CD4-positive, alpha-beta memory T cell (primary cell): Measurements from ENCODE around the gene PPFIA4. TPM values are rescaled to one million over a fixed set of nuclear protein-coding genes. Genes with fewer than 3 reads are reported as not detected.

Experiments used
- CTCF ChIA-PET: fragments of 350-600 bp; sonication (Branson Sonifier 250); formaldehyde crosslinking; loops from one replicate; lab custom pipeline; 2021; ENCODE audit warnings: inconsistent platforms; ENCODE audit not compliant: partially characterized antibody; lab: Charles Lee
- POLR2A ChIA-PET: fragments of 350-600 bp; sonication (Branson Sonifier 250); formaldehyde crosslinking; loops from one replicate; lab custom pipeline; 2021; ENCODE audit not compliant: partially characterized antibody; lab: Charles Lee
- DNase-seq, 5 donors: peaks; one replicate each; pipeline versions ENCODE4 v3.0.0 to v3.0.0-alpha.2; 2020 to 2022; ENCODE audit warnings: mixed read lengths in 1 of 5
- H3K27ac ChIP-seq: one replicate; pipeline ENCODE4 v1.7.0; 2013; ENCODE audit warnings: low read depth, low read length
- H3K27me3 ChIP-seq: 2 replicates; pipeline ENCODE4 v1.7.0; 2013; ENCODE audit warnings: mild to moderate bottlenecking, low read length, moderate library complexity; ENCODE audit not compliant: insufficient read depth
- H3K36me3 ChIP-seq: 2 replicates; pipeline ENCODE4 v1.7.0; 2013; ENCODE audit warnings: mild to moderate bottlenecking, low read length, moderate library complexity; ENCODE audit not compliant: insufficient read depth
- H3K4me1 ChIP-seq: 2 replicates; pipeline ENCODE4 v1.7.0; 2013; ENCODE audit warnings: mild to moderate bottlenecking, low read length, moderate library complexity; ENCODE audit not compliant: insufficient read depth
- H3K4me3 ChIP-seq, 2 donors: one replicate each; pipeline ENCODE4 v1.7.0; 2013; ENCODE audit warnings: low read length in 2 of 2, mild to moderate bottlenecking in 1 of 2
- H3K9me3 ChIP-seq, 2 donors: one replicate each; pipeline ENCODE4 v1.7.0; 2013; ENCODE audit warnings: low read length in 2 of 2, control low read depth in 1 of 2; ENCODE audit not compliant: control insufficient read depth in 1 of 2
- H3K27ac Mint-ChIP-seq, 7 donors: one replicate each; pipeline ENCODE4 v1.8.0; 2020 to 2021; ENCODE audit warnings: mixed read lengths in 7 of 7, mild to moderate bottlenecking in 6 of 7, inconsistent platforms in 3 of 7, moderate library complexity in 3 of 7
- H3K27me3 Mint-ChIP-seq, 2 donors: one replicate each; pipeline ENCODE4 v1.8.0; 2020 to 2021; ENCODE audit warnings: mixed read lengths in 2 of 2
- H3K36me3 Mint-ChIP-seq, 2 donors: one replicate each; pipeline ENCODE4 v1.8.0; 2020 to 2021; ENCODE audit warnings: mixed read lengths in 2 of 2, inconsistent platforms in 1 of 2, mild to moderate bottlenecking in 1 of 2
- H3K4me1 Mint-ChIP-seq, 4 donors: one replicate each; pipeline ENCODE4 v1.8.0; 2020 to 2021; ENCODE audit warnings: mixed read lengths in 4 of 4, mild to moderate bottlenecking in 1 of 4
- H3K4me3 Mint-ChIP-seq, 8 donors: one replicate each; pipeline ENCODE4 v1.8.0; 2020 to 2021; ENCODE audit warnings: mixed read lengths in 8 of 8, mild to moderate bottlenecking in 7 of 8, moderate library complexity in 6 of 8, inconsistent platforms in 3 of 8
- H3K9me3 Mint-ChIP-seq, 8 donors: one replicate each; pipeline ENCODE4 v1.8.0; 2020 to 2021; ENCODE audit warnings: mixed read lengths in 8 of 8, mild to moderate bottlenecking in 5 of 8, inconsistent platforms in 3 of 8, moderate library complexity in 1 of 8
- intact Hi-C: fragments of 100-400 bp; cut with micrococcal nuclease; formaldehyde crosslinking; loops from one replicate; pipeline ENCODE4 v1.15.1; 2023
- polyA plus RNA-seq, 2 donors: library from polyadenylated mRNA; unstranded; fragments of 300-500 nt; fragmentation: Illumina TruSeq; gene quantifications; one replicate each; pipeline ENCODE4 v1.2.3, GENCODE V29; 2021
- total RNA-seq, 2 experiments: library from RNA; stranded (reverse); gene quantifications; one replicate each; pipeline ENCODE4 v1.2.3, GENCODE V29; 2021

The PPFIA4 gene
- total and polyA plus RNA-seq, 4 experiments from 2014 or later: 1.4 to 1.5 TPM; not detected in 2

DNA sequence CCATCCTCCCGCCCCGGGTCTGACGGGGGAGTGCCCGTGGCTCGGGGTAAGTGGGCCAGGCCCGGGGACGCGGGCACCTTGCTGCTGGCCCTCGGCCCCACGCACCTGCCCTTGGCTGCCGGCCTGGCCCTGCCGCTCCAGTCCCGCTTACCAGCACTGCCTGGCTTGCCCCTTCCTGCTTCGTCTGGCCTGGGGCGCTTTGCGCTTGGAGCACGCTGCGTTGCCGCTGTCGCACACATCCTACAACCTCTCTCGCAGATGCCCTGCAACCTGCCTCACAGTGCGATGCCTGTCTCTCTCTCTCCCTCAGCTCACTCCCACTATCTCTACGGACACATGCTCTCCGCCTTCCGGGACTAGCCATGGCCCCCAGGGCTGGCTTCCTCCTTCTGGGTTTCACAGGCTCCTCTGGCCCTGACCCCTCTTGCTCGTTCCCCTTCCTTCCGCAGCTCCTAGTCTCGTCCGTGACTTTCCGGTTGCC lies 49.8 kb downstream of the PPFIA4 start:
- intact Hi-C loops: no loop called here
- Histone ChIP-seq H3K27me3 (peaks cover 7% of the 10 kb centered on the region), H3K4me1 (peaks cover 8% of the 10 kb centered on the region), H3K27ac (no peak overlapping the region), H3K9me3 (no peaks in the 10 kb centered on the region), H3K4me3 (no peak overlapping the region), H3K36me3 (no peaks in the 10 kb centered on the region)
- H3K36me3 Mint-ChIP-seq: no peaks in the 10 kb centered on the region
- DNase-seq: no peak
- peaks cover 27 to 52% of the 10 kb centered on the region in 2 donors for H3K27me3 Mint-ChIP-seq
- CTCF ChIA-PET: no interaction called here
- peak overlapping the region in 1 of 7 donors; percentile 27 for H3K27ac Mint-ChIP-seq
- POLR2A ChIA-PET: no interaction called here
- peaks cover 4 to 12% (median 4%) of the 10 kb centered on the region in 4 donors for H3K4me1 Mint-ChIP-seq
- H3K9me3 Mint-ChIP-seq: peaks cover 0 to 2% (median 0%) of the 10 kb centered on the region in 8 donors
- H3K4me3 Mint-ChIP-seq: peak overlapping the region in 7 of 8 donors; percentile 20 to 87 (median 59)

DNA sequence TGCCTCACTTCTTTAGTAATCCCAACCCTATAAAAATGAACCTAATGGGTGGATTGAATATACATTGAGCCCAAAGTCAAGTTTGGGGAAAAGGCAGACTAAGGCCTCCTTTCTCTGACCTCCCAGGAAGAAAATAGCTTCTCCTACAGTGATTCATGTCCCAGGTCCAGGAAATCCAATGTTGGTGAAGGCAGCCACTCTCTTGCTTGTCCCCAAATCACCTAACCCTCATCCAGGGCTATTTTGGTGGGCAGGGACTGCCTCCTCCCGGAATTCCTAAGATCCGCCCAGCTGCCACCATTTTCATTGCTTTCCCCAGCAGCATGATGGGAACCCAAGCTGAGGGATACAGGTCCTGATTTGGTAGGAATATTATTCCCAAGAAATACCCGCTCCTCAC lies 51.1 kb downstream of the PPFIA4 start:
- Histone ChIP-seq H3K27me3 (peaks cover 7% of the 10 kb centered on the region), H3K27ac (no peak overlapping the region), H3K36me3 (no peaks in the 10 kb centered on the region), H3K4me3 (no peak overlapping the region), H3K4me1 (peaks cover 8% of the 10 kb centered on the region), H3K9me3 (no peaks in the 10 kb centered on the region)
- Mint-ChIP-seq H3K4me3 (no peak overlapping the region), H3K27me3 (peaks cover 34 to 49% of the 10 kb centered on the region in 2 donors), H3K36me3 (no peaks in the 10 kb centered on the region), H3K27ac (no peak overlapping the region), H3K4me1 (peaks cover 4 to 12% (median 4%) of the 10 kb centered on the region in 4 donors), H3K9me3 (peaks cover 0 to 2% (median 0%) of the 10 kb centered on the region in 8 donors)
- ChIA-PET POLR2A (no interaction called here), CTCF (no interaction called here)
- no peak for DNase-seq
- intact Hi-C loops: no loop called here

- Mint-ChIP-seq H3K27ac (no peak overlapping the region), H3K9me3 (peaks cover 0 to 2% (median 0%) of the 10 kb centered on the region in 8 donors), H3K36me3 (no peaks in the 10 kb centered on the region), H3K4me3 (no peak overlapping the region), H3K27me3 (peaks cover 35 to 50% of the 10 kb centered on the region in 2 donors), H3K4me1 (peaks cover 4 to 12% (median 4%) of the 10 kb centered on the region in 4 donors)
- H3K36me3 ChIP-seq: no peaks in the 10 kb centered on the region
- DNase-seq: no peak
- H3K9me3 ChIP-seq: no peaks in the 10 kb centered on the region
- ChIA-PET CTCF (no interaction called here), POLR2A (no interaction called here)
- no peak overlapping the region for H3K4me3 ChIP-seq
- intact Hi-C loops: no loop called here
- peaks cover 7% of the 10 kb centered on the region for H3K27me3 ChIP-seq
- H3K27ac ChIP-seq: no peak overlapping the region
- peaks cover 8% of the 10 kb centered on the region for H3K4me1 ChIP-seq
These were observed 51.7 kb downstream of the PPFIA4 start for GRCh38 chr1:203077956-203078355.

DNA sequence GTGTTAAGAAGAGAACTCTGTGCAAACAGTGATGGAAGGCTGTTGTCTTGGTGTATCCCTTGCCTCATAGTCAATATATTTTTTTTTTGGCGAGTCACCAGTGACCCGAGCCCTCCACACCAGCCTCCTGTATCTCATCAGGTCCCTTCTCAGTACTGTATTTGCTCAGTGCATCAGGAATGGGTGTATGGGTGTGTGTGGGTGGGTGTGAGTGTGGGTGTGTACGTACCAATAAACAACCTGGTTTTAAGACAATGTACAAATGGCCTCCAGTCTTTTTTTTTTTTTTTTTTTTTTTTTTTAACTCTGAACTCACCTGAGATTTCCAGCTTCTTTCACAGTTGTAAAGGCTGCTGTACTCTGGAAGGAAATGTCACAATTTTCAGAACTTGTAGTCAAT lies 52.2 kb downstream of the PPFIA4 start:
- DNase-seq: no peak
- H3K27me3 Mint-ChIP-seq: peaks cover 34 to 45% of the 10 kb centered on the region in 2 donors

GRCh38 chr1:203080456-203080855 lies 54.2 kb downstream of the PPFIA4 start:
- Histone ChIP-seq H3K27me3 (no peaks in the 10 kb centered on the region), H3K4me3 (no peak overlapping the region), H3K27ac (no peak overlapping the region), H3K36me3 (no peaks in the 10 kb centered on the region), H3K9me3 (no peaks in the 10 kb centered on the region), H3K4me1 (peaks cover 5% of the 10 kb centered on the region)
- intact Hi-C loops: no loop called here
- H3K36me3 Mint-ChIP-seq: no peaks in the 10 kb centered on the region
- DNase-seq: no peak
- no peak overlapping the region for H3K4me3 Mint-ChIP-seq
- ChIA-PET POLR2A (no interaction called here), CTCF (no interaction called here)
- peaks cover 28 to 29% of the 10 kb centered on the region in 2 donors for H3K27me3 Mint-ChIP-seq
- H3K4me1 Mint-ChIP-seq: peaks cover 4 to 6% (median 4%) of the 10 kb centered on the region in 4 donors
- H3K9me3 Mint-ChIP-seq: peaks cover 0 to 2% (median 0%) of the 10 kb centered on the region in 8 donors
- no peak overlapping the region for H3K27ac Mint-ChIP-seq

More for the DNA sequence above, 52.2 kb downstream of the PPFIA4 start:
- Mint-ChIP-seq H3K36me3 (no peaks in the 10 kb centered on the region), H3K27ac (no peak overlapping the region), H3K9me3 (peaks cover 0 to 2% (median 0%) of the 10 kb centered on the region in 8 donors), H3K4me1 (peaks cover 4 to 12% (median 4%) of the 10 kb centered on the region in 4 donors), H3K4me3 (no peak overlapping the region)
- Histone ChIP-seq H3K9me3 (no peaks in the 10 kb centered on the region), H3K4me3 (no peak overlapping the region), H3K36me3 (no peaks in the 10 kb centered on the region), H3K27me3 (peaks cover 7% of the 10 kb centered on the region), H3K27ac (no peak overlapping the region), H3K4me1 (peaks cover 8% of the 10 kb centered on the region)
- intact Hi-C loops: no loop called here
- CTCF ChIA-PET: interaction anchor here (0.6 kb wide), 1 partner anchor 158 kb away, joined by 3 read pairs; no protein-coding TSS in a partner anchor
- POLR2A ChIA-PET: interaction anchor here (0.6 kb wide), 1 partner anchor 83 kb away, joined by 3 read pairs; no protein-coding TSS in a partner anchor

- CTCF ChIA-PET: no interaction called here
- intact Hi-C loops: no loop called here
- peaks cover 23 to 24% of the 10 kb centered on the region in 2 donors for H3K27me3 Mint-ChIP-seq
- H3K4me3 Mint-ChIP-seq: no peak overlapping the region
- H3K27ac ChIP-seq: no peak overlapping the region
- H3K27me3 ChIP-seq: no peaks in the 10 kb centered on the region
- H3K36me3 Mint-ChIP-seq: no peaks in the 10 kb centered on the region
- H3K27ac Mint-ChIP-seq: no peak overlapping the region
- peaks cover 0 to 2% (median 0%) of the 10 kb centered on the region in 8 donors for H3K9me3 Mint-ChIP-seq
- H3K36me3 ChIP-seq: no peaks in the 10 kb centered on the region
- H3K4me3 ChIP-seq: no peak overlapping the region
- H3K4me1 Mint-ChIP-seq: no peaks in the 10 kb centered on the region
- H3K4me1 ChIP-seq: no peaks in the 10 kb centered on the region
- DNase-seq: no peak
- POLR2A ChIA-PET: no interaction called here
- H3K9me3 ChIP-seq: no peaks in the 10 kb centered on the region
These were observed 55.4 kb downstream of the PPFIA4 start for GRCh38 chr1:203081465-203082230.

DNA sequence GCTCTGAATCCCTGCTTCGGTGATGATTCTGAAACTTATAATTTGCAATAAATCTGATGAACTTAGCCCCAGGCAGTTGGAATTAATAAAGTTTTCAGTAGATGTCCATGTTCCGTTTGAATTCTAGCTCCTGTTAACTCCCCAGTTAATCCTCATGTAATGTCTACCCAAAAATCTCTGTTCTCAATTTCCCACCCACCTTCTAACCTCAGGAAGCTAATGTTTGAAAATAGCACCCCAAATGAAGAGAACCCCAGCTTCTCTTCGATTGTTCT lies 55.9 kb downstream of the PPFIA4 start:
- Mint-ChIP-seq H3K9me3 (peaks cover 0 to 2% (median 0%) of the 10 kb centered on the region in 8 donors), H3K27me3 (peaks cover 21 to 22% of the 10 kb centered on the region in 2 donors), H3K36me3 (no peaks in the 10 kb centered on the region), H3K4me3 (no peak overlapping the region), H3K4me1 (no peaks in the 10 kb centered on the region), H3K27ac (no peak overlapping the region)
- no peak for DNase-seq
- intact Hi-C loops: no loop called here
- H3K36me3 ChIP-seq: no peaks in the 10 kb centered on the region
- no peaks in the 10 kb centered on the region for H3K4me1 ChIP-seq
- CTCF ChIA-PET: no interaction called here
- H3K4me3 ChIP-seq: no peak overlapping the region
- POLR2A ChIA-PET: no interaction called here
- no peak overlapping the region for H3K27ac ChIP-seq
- no peaks in the 10 kb centered on the region for H3K9me3 ChIP-seq
- H3K27me3 ChIP-seq: no peaks in the 10 kb centered on the region
